ENCODE measurements around the gene ZNF275. TPM values are rescaled to one million over a fixed set of nuclear protein-coding genes. Genes with fewer than 3 reads are reported as not detected.

The ZNF275 gene
- total RNA-seq, 1 donor from 2014 or later: 7.6 TPM

- peak in 1 of 2 donors; percentile 34 for DNase-seq (ENCODE audit: extremely low spot score in 2 of 2)
- intact Hi-C loops (cut with DNase I): no loop called here
- no peak for TF ChIP-seq CTCF (IDR thresholded peaks at IDR 0.05)
- no peak for TF ChIP-seq POLR2AphosphoS5 (IDR thresholded peaks at IDR 0.05; ENCODE audit: insufficient read depth in 1 of 2, low read depth in 1 of 2)
- TF ChIP-seq POLR2A (IDR thresholded peaks at IDR 0.05): no peak
- no peaks in the 10 kb centered on the region for H3K27me3 ChIP-seq
- H3K9me3 ChIP-seq: no peaks in the 10 kb centered on the region
- peaks cover 0 to 5% of the 10 kb centered on the region in 2 donors for H3K36me3 ChIP-seq
- H3K4me1 ChIP-seq: no peaks in the 10 kb centered on the region
- H3K27ac ChIP-seq: no peak overlapping the region
- no peak overlapping the region for H3K4me3 ChIP-seq
Observed at GRCh38 chrX:153351981-153352380, 18.0 kb downstream of the ZNF275 start.

- Histone ChIP-seq H3K27ac (no peak overlapping the region), H3K36me3 (no peaks in the 10 kb centered on the region), H3K9me3 (no peaks in the 10 kb centered on the region), H3K4me3 (no peak overlapping the region), H3K27me3 (no peaks in the 10 kb centered on the region), H3K4me1 (no peaks in the 10 kb centered on the region)
- no peak for DNase-seq (ENCODE audit: extremely low spot score in 2 of 2)
- intact Hi-C loops (cut with DNase I): no loop called here
- TF ChIP-seq POLR2A (IDR thresholded peaks at IDR 0.05) (no peak), CTCF (IDR thresholded peaks at IDR 0.05) (no peak), POLR2AphosphoS5 (IDR thresholded peaks at IDR 0.05; ENCODE audit: insufficient read depth in 1 of 2, low read depth in 1 of 2) (no peak)
Observed at GRCh38 chrX:153352858-153353257, 18.9 kb downstream of the ZNF275 start.

GRCh38 chrX:153353416-153353815 lies 19.5 kb downstream of the ZNF275 start:
- H3K9me3 ChIP-seq: no peaks in the 10 kb centered on the region
- H3K36me3 ChIP-seq: no peaks in the 10 kb centered on the region
- peak in 1 of 2 donors; percentile 47 for DNase-seq (ENCODE audit: extremely low spot score in 2 of 2)
- TF ChIP-seq CTCF (IDR thresholded peaks at IDR 0.05): no peak
- no peak for TF ChIP-seq POLR2AphosphoS5 (IDR thresholded peaks at IDR 0.05; ENCODE audit: insufficient read depth in 1 of 2, low read depth in 1 of 2)
- no peak for TF ChIP-seq POLR2A (IDR thresholded peaks at IDR 0.05)
- H3K27me3 ChIP-seq: no peaks in the 10 kb centered on the region
- no peak overlapping the region for H3K4me3 ChIP-seq
- intact Hi-C loops (cut with DNase I): no loop called here
- no peaks in the 10 kb centered on the region for H3K4me1 ChIP-seq
- H3K27ac ChIP-seq: no peak overlapping the region

- Histone ChIP-seq H3K27me3 (no peaks in the 10 kb centered on the region), H3K4me1 (no peaks in the 10 kb centered on the region), H3K36me3 (no peaks in the 10 kb centered on the region), H3K4me3 (no peak overlapping the region), H3K27ac (no peak overlapping the region), H3K9me3 (no peaks in the 10 kb centered on the region)
- TF ChIP-seq CTCF (IDR thresholded peaks at IDR 0.05) (no peak), POLR2AphosphoS5 (IDR thresholded peaks at IDR 0.05; ENCODE audit: insufficient read depth in 1 of 2, low read depth in 1 of 2) (no peak), POLR2A (IDR thresholded peaks at IDR 0.05) (no peak)
- DNase-seq (ENCODE audit: extremely low spot score in 2 of 2): peak in 1 of 2 donors; percentile 37
- intact Hi-C loops (cut with DNase I): no loop called here
Observed at GRCh38 chrX:153357877-153358276, 23.9 kb downstream of the ZNF275 start.

GRCh38 chrX:153361781-153362397 lies 27.9 kb downstream of the ZNF275 start:
- Histone ChIP-seq H3K9me3 (no peaks in the 10 kb centered on the region), H3K27me3 (no peaks in the 10 kb centered on the region), H3K4me1 (no peaks in the 10 kb centered on the region), H3K27ac (no peak overlapping the region), H3K36me3 (no peaks in the 10 kb centered on the region), H3K4me3 (no peak overlapping the region)
- TF ChIP-seq CTCF (IDR thresholded peaks at IDR 0.05) (no peak), POLR2A (IDR thresholded peaks at IDR 0.05) (no peak), POLR2AphosphoS5 (IDR thresholded peaks at IDR 0.05; ENCODE audit: insufficient read depth in 1 of 2, low read depth in 1 of 2) (no peak)
- intact Hi-C loops (cut with DNase I): no loop called here
- DNase-seq (ENCODE audit: extremely low spot score in 2 of 2): peak in 1 of 2 donors; percentile 40
